Stimulated activated CD8-positive, alpha-beta memory T cell treated with anti-CD3 and anti-CD28 coated beads, Interleukin-12 subunit alpha, Interleukin-12 subunit beta, amount 100 ng/mL, for 4 hours (primary cell): Measurements from ENCODE around the gene ALDH4A1.

ENCODE experiments used
- DNase-seq: peaks from one replicate; pipeline ENCODE4 v3.0.0-alpha.2; 2020; ENCODE audit warnings: low read depth

The ALDH4A1 gene

DNA sequence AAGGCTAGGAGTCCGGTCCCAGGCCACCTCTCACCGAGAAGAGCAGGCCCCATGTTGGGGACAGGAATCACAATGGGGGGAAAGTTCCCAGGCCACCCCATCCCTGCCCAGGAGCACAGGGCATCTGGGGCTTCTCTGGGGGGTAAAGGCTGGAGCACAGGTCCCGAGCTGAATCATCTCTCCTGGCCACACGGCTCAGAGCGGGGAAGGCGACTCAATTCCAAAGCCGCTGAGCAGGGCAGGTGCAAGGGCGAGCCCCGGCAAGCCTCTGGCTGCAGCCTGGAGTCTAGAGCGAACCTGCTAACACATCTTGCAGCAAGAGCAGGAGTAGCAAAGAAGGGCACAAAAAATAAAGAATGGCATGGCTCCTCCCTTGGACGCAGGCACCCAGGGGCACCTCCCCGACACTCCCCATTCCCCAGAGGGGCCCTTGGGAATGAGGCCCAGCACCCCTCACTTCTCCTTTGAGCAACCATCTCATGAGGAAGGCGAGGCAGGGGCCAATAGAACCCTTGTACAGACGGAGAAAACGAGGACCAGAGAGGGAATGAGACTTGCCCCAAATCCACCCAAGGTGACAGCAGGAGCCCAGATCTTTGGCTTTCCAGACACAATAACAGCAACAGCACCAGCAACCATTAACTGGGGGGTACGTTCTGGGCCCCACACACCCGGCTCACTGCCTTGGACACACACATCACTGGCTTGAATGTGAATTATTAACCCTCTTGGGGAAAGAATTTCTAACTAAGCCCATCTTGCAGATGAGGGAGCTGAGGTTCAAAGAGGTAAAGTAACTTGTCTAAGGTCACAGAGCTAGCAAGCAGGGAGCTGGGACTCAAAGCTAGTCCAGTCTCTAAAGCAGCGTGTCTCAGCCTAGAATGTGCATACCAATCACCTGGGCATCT is 20.7 kb upstream of the ALDH4A1 start:
- no peak for DNase-seq

- no peak for DNase-seq
Measured at GRCh38 chr1:18922319-18922726, 20.0 kb upstream of the ALDH4A1 start.

DNA sequence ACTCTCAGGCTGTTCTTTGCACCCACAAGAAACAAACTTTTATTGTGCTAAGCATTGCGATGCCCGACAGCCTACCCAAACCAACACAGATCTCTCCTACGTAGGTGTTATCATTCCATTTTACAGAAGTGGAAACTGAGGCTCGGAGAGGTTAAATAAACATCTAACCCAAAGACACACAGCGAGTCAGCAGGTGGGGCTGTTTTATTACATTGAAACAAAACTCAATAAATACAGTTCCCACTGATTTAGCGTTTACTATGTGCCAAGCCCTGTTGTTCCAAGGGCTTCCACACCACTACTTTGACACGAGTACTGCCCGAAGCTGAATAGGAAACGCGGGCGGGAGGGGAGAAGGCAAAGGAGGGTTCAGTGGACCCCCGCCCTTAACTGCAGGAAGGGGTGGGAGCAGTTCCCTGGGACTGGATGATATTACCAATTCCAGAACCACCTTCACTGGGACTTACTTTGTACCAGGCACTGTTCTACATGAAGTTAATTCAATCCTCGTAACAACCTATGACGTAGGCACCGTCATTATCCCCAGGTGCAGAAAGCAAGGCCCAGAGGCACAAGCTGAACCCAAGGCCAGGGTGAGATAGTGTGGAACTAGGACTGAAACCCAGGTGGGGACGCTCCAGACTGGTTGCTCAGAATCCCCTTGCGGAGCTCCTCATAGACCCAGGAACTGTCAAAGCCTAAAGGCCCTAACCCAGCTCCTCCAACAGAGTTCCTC is 19.3 kb upstream of the ALDH4A1 start:
- DNase-seq, result no peak

- no peak for DNase-seq
Measured at GRCh38 chr1:18920931-18921330, 18.6 kb upstream of the ALDH4A1 start.

- DNase-seq, result no peak
Measured at GRCh38 chr1:18919956-18920355, 17.6 kb upstream of the ALDH4A1 start.

DNA sequence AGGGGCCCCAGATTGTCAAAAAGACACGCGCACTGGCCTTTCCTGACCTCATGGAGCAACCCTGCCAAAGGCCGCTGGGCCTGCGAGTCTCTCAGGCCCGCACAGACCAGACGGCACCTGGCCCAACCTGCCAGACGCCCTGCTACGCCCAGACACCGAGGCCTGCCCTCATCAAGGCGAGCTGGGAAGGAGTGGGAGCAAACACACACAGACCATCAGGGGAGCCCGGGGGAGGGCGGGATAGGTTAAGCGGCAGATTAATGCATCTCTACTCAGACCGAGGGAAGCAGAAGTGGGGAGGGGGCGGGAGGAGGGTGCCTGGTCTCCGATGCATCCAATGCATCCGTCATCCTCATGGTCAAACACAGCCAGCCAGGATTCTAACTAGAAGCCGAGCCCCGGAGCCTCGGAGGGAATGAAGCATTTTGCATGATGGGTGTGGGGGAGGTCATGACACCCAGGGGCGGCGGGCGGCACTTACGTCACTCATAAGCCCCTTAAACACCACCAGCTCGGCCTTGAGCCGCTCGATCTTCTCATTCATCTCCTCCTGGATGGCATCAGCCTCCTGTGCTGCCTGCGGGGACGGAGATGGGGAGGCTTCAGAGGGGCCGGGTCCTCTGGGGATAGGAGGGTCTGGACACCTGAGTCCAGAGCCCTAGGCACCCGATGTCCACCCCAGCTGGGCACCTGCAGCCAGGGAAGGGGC is 17.0 kb upstream of the ALDH4A1 start:
- DNase-seq, result no peak

- no peak for DNase-seq
Measured at GRCh38 chr1:18918417-18918816, 16.1 kb upstream of the ALDH4A1 start.

GRCh38 chr1:18917071-18917799 is 14.9 kb upstream of the ALDH4A1 start:
- no peak for DNase-seq

GRCh38 chr1:18915341-18915740 is 13.0 kb upstream of the ALDH4A1 start:
- no peak for DNase-seq

- DNase-seq, result peak; percentile 55
Measured at GRCh38 chr1:18913065-18913835, 10.9 kb upstream of the ALDH4A1 start.

DNA sequence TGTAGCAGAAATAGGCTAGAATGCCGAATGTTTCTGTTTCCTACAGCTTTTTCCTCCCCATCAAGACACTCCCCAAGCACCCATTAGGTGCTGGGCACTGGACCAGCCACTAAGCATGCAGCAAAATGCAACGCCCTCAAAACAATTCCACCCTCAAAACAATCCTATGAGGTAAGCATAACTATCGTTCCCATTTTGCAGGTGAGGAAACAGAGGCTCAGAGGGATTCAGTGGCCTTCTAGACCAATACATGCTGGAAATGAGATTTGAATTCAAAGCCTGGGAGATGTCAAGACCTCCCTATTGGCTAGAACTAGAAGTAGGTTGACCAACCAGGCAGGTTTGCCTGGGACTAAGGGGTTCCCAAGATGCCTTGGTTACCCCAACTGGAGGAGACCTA is 10.2 kb upstream of the ALDH4A1 start:
- no peak for DNase-seq

- no peak for DNase-seq
Measured at GRCh38 chr1:18908911-18909771, 6.8 kb upstream of the ALDH4A1 start.

DNA sequence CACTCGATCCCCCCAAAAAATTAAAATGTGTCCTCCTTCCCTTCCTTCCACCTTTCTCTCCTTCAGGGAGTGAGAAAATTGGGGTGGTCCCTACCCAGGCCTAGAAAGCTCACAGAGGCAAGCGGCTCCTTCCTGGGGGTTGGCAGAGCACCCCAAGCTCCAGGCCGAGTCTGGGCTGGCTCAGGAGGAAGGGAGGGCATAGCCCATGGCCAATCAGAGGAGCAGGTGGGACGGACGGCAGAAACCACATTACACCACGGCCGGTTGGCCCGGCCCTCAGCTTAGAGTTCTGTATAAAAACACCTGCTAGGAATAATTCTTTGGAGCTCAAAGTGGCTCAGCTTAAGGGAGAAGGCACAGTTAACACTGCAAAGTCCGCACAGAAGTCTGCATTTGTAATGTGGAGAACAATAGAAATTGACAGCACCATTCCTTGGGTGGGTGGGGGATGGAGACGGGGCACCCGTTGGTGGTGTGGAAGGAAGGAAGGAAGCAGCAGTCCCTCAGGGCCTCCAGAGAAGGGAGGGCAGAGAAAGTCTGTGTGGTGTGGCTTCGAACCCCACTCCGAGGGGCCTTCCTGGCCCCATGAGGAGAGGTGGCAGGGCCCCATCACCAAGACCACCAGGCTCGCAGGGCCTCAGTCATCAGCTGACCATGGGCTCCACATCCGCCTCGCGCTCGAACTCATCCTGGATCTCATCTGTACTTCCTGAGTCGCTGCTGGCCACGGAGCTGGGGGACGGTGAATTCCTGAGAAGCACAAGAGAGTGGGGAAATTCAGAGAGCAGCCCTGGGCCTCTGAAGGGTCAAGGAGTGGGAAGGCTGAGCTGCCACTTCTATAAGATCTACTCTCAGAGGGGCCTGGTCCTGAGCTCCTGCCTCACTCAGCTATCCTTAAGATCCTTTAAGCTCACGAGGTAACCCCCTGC is 5.8 kb upstream of the ALDH4A1 start:
- no peak for DNase-seq

DNA sequence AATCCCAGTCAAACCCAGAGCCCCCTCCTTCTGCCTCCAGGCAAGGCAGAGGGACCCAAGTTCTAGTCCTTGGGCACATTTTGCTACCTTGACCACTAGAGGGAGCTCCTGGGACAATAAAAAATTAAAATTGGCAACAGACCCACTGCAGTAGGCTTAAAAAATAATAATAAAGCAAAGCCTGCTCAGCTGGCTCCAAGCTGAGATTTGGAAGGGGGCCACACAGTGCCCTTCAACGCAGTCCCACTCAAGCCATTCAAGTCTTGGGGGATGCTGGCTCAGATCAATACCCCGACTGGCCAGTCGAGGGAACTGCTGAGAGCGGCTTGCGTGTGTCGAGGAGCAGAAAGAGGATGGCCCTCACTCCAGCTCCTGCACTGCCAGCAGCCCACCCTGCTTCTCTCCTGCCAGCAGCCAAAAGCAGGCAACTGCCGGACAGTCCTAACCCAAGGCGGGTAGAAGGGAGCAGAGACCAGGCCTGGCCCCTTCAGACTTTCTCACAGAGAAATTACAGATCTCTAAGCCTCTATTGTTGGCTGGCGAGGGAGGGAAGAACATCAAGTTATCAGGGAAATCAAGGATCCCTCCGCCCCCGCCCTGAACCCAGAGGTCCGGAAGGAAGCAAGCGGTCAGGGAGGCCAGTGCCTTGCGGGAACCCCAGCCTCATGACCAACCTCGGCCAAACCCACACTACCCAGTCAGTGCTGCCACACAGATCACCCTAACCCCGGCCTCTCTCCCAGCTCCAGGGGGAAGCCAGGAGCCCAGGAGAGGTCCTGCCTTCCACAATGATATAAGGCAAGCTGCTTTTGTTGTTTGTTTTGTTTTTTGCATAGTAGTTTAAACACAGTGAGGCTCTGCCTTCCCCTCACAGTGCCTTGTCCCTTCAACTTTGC is 4.9 kb upstream of the ALDH4A1 start:
- DNase-seq, result no peak

DNA sequence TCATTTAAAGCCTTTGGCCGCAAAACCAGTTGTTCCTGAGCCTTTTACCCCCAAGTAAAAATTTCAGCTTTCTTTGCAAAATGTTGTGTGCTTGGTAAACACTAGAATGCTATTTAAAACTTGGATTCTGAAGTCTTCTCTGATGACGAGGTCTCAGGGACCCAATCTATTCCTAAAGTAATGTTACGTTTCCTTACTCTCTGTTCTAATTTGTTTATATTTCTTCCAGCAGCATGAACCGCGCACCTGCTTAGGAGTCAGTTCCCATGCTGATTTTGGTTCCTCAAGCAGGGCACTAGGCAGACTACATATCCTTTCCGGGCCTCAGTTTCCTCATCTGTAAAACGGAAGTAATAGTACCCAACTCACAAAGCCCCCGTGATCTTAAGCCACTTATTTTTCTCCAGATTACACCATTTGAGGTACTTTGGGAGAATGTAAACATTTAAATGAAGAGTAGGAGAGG is 969 bp upstream of the ALDH4A1 start:
- DNase-seq, result no peak

- DNase-seq, result no peak
Measured at GRCh38 chr1:18901952-18902522, 318 bp downstream of the ALDH4A1 start.

DNA sequence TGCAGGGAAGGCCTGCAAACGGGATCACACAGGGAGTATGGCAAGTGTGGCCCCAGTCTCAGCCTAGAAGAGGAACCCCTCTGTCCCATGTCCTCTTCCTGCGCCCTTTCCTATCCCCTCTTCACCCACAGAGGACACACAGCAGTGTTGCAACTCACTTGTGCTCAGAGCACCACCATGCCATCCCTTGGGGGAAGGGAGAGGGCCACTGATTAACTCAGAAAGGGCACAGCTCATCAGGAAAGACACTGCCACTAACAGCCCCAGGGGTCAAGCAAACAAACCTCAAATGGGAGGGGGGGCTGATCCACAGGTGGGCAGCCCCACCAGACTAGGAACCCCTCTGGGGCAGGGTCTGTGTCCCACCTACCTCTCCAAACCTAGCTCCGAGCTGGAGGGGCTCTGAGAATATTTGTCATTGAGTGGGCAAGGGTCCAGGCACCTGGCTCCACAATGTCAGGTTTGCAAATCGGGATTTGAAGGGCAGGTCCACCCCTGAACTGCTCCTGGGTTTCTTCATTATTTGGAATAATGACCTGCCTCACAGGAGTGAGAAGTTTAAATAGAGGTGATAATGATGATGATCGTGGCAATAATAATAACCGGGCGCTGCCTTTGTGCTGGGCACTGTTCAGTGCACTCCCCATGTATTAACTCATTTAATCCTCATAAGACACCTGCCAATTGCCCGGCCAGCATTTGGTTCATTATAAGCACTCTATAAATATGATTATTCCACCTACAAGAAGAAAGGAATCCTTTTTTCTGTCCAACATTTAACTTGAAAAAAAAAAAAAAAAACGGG is 1.0 kb downstream of the ALDH4A1 start:
- no peak for DNase-seq
